Activated gamma-delta T cell treated with anti-CD3 and anti-CD28 coated beads, Interleukin-2, amount 50 U/mL, for 16 hours (primary cell): Measurements from ENCODE around the gene PAH.

Experiments used
- DNase-seq: peaks from one replicate; pipeline ENCODE4 v3.0.0-alpha.2; 2020; ENCODE audit warnings: low read depth

The PAH gene

GRCh38 chr12:102821149-102821548 lies 95.9 kb downstream of the PAH start:
- DNase-seq, result no peak

- no peak for DNase-seq
Observed at GRCh38 chr12:102816816-102817434, 100.1 kb downstream of the PAH start.

- no peak for DNase-seq
Observed at GRCh38 chr12:102814691-102815367, 102.2 kb downstream of the PAH start.

GRCh38 chr12:102812344-102812743 lies 104.7 kb downstream of the PAH start:
- DNase-seq, result no peak

- no peak for DNase-seq
Observed at GRCh38 chr12:102811110-102811737, 105.8 kb downstream of the PAH start.

GRCh38 chr12:102808412-102808811 lies 108.6 kb downstream of the PAH start:
- no peak for DNase-seq

GRCh38 chr12:102806592-102806991 lies 110.5 kb downstream of the PAH start:
- DNase-seq, result no peak

GRCh38 chr12:102806110-102806509 lies 110.9 kb downstream of the PAH start:
- DNase-seq, result no peak

- no peak for DNase-seq
Observed at GRCh38 chr12:102800565-102800964, 116.5 kb downstream of the PAH start.

- DNase-seq, result no peak
Observed at GRCh38 chr12:102799229-102799628, 117.8 kb downstream of the PAH start.

- no peak for DNase-seq
Observed at GRCh38 chr12:102797528-102797927, 119.5 kb downstream of the PAH start.

GRCh38 chr12:102793921-102794320 lies 123.1 kb downstream of the PAH start:
- DNase-seq, result no peak
